Nucleus accumbens (tissue), 56 donors: ENCODE measurements around the gene KBTBD6.
"Not testable (repeated sequence)": the region's sequence is repeated elsewhere in the genome, so short reads cannot be mapped to it uniquely, and the experiment has no call there.

Source experiments
- DNase-seq, 56 donors: peaks; one replicate each; lab custom pipeline; 2025; lab: John Stamatoyannopoulos, UW

KBTBD6 gene

GRCh38 chr13:41132512-41133152 lies at the start of gene KBTBD6:
Gene KBTBD6 (minus strand): TSS chr13:41132802. CDS start chr13:41132511, 291 bp downstream.
- peak; percentile 72 to 98 (median 95) for DNase-seq

- DNase-seq: no peak
Observed at GRCh38 chr13:41182231-41182630, 49.6 kb upstream of the KBTBD6 start.

GRCh38 chr13:41179593-41180250 lies 47.1 kb upstream of the KBTBD6 start:
- no peak for DNase-seq

- no peak for DNase-seq
Observed at GRCh38 chr13:41178040-41178439, 45.4 kb upstream of the KBTBD6 start.

GRCh38 chr13:41177616-41178015 lies 45.0 kb upstream of the KBTBD6 start:
- DNase-seq: no peak

- DNase-seq: not testable (repeated sequence)
Observed at GRCh38 chr13:41175576-41175975, 43.0 kb upstream of the KBTBD6 start.

- no peak for DNase-seq
Observed at GRCh38 chr13:41162151-41162550, 29.5 kb upstream of the KBTBD6 start.

GRCh38 chr13:41159174-41159573 lies 26.6 kb upstream of the KBTBD6 start:
- DNase-seq: no peak

GRCh38 chr13:41157048-41157717 lies 24.6 kb upstream of the KBTBD6 start:
- no peak for DNase-seq

- no peak for DNase-seq
Observed at GRCh38 chr13:41156620-41157019, 24.0 kb upstream of the KBTBD6 start.

- no peak for DNase-seq
Observed at GRCh38 chr13:41154042-41154441, 21.4 kb upstream of the KBTBD6 start.

- DNase-seq: no peak
Observed at GRCh38 chr13:41152005-41152404, 19.4 kb upstream of the KBTBD6 start.

GRCh38 chr13:41150058-41150457 lies 17.5 kb upstream of the KBTBD6 start:
- no peak for DNase-seq

GRCh38 chr13:41148419-41149283 lies 16.0 kb upstream of the KBTBD6 start:
- no peak for DNase-seq

- no peak for DNase-seq
Observed at GRCh38 chr13:41145136-41145908, 12.7 kb upstream of the KBTBD6 start.

GRCh38 chr13:41144576-41144975 lies 12.0 kb upstream of the KBTBD6 start:
- DNase-seq: no peak

GRCh38 chr13:41139296-41139966 lies 6.8 kb upstream of the KBTBD6 start:
- DNase-seq: no peak

- DNase-seq: no peak
Observed at GRCh38 chr13:41137951-41138350, 5.3 kb upstream of the KBTBD6 start.

- DNase-seq: no peak
Observed at GRCh38 chr13:41137241-41137640, 4.6 kb upstream of the KBTBD6 start.
